ENCODE measurements around the gene ZWILCH. TPM values are rescaled to one million over a fixed set of nuclear protein-coding genes. Genes with fewer than 3 reads are reported as not detected.

ZWILCH gene
- total RNA-seq, 4 donors from 2014 or later = 2.9 to 6.0 (median 4.5) TPM

- no peak for TF ChIP-seq CTCF (IDR thresholded peaks at IDR 0.05; ENCODE audit: low read depth)
Measured at GRCh38 chr15:66570842-66571478, 65.8 kb downstream of the ZWILCH start.

GRCh38 chr15:66572146-66572545 lies 67.0 kb downstream of the ZWILCH start:
- no peak for TF ChIP-seq CTCF (IDR thresholded peaks at IDR 0.05; ENCODE audit: low read depth)

GRCh38 chr15:66573348-66573718 lies 68.2 kb downstream of the ZWILCH start:
- no peak for TF ChIP-seq CTCF (IDR thresholded peaks at IDR 0.05; ENCODE audit: low read depth)

- TF ChIP-seq CTCF (IDR thresholded peaks at IDR 0.05; ENCODE audit: low read depth) = no peak
Measured at GRCh38 chr15:66573719-66574595, 68.8 kb downstream of the ZWILCH start.

- TF ChIP-seq CTCF (IDR thresholded peaks at IDR 0.05; ENCODE audit: low read depth) = no peak
Measured at GRCh38 chr15:66574596-66574950, 69.4 kb downstream of the ZWILCH start.

DNA sequence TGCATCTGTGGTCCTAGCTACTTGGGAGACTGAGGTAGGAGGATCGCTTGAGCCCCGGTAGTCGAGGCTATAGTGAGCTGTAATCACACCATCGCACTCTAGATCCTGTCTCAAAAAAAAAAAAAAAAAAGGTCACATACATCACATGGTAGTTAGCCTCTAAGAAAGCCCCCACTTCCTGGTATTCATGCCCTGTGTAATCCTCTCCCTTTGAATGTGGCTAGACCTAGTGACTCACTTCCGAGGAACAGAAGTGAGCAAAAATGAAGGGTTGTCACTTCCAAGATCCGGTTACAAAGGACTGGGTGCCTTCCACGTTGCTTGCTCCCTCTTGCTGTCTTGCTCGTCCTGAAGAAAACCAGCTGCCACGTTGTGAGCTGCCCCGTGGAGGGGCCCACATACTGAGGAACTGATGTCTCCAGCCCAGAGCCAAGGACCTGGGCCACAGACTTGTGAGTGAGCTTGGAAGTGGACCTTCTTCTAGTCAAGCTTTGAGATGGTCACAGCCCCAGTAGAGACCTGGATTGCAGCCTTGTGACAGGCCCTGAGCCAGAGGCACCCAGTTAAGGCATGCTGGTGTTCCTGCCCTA lies 73.3 kb downstream of the ZWILCH start:
- TF ChIP-seq CTCF (IDR thresholded peaks at IDR 0.05; ENCODE audit: low read depth) = no peak

- no peak for TF ChIP-seq CTCF (IDR thresholded peaks at IDR 0.05; ENCODE audit: low read depth)
Measured at GRCh38 chr15:66580643-66581042, 75.5 kb downstream of the ZWILCH start.
